ENCODE results near the gene RNASEH2A. TPM values are rescaled to one million over a fixed set of nuclear protein-coding genes. Genes with fewer than 3 reads are reported as not detected.

Gene RNASEH2A
- 13.7 and 37.2 TPM in 2 replicates for total RNA-seq (ENCODE audit: low replicate concordance)
- long read RNA-seq, transcript RNASEH2A-201 (8 exons, 2,753 nt): major isoform, 30 of 35 reads
- long read RNA-seq, partial matches to known transcripts: 0 of 35 reads
- long read RNA-seq, other reads (novel, unspliced or antisense): 2 of 35 reads

DNA sequence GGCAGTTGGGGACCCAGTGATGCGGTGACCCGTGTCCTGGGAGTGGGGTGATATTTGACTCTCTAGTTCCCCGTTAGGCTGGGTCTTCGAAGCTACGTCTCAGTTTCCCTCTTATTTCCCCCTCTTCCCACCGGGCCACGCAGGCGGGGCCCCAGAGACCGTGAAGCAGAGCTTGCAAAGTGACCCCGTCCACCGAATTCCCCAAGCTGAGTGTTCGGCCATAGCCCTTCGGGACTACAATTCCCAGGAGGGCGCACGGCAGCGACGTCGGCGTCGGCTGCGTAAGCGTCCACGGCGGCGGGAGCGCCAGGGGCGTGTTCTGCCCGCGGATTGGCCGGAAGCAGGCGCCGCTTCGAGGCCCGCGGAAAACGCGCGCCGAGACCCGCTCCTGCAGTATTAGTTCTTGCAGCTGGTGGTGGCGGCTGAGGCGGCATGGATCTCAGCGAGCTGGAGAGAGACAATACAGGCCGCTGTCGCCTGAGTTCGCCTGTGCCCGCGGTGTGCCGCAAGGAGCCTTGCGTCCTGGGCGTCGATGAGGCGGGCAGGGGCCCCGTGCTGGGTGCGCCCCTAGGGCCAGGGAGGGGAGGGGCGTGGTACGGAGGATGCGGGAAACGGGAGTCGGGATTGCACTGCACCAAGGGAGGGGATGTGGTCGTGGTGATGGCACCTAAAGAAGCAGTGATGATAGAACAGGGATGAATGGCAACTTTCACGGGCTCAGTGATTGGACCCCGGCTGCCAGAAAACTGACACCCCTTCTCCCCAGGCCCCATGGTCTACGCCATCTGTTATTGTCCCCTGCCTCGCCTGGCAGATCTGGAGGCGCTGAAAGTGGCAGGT is at the start of gene RNASEH2A:
Gene RNASEH2A (plus strand): TSS at position 343 of the 840 bp plus-strand sequence. CDS start 90 bp downstream, at position 433.
- H3K36me3 Mint-ChIP-seq: peaks cover 5% of the 10 kb centered on the region
- H3K9me3 Mint-ChIP-seq: no peaks in the 10 kb centered on the region
- peak within 1 kb of the TSS; percentile 88 for H3K27ac Mint-ChIP-seq
- H3K4me1 Mint-ChIP-seq (ENCODE audit: unreplicated experiment): peaks cover 15% of the 10 kb centered on the region
- TF ChIP-seq, protein P1, sequence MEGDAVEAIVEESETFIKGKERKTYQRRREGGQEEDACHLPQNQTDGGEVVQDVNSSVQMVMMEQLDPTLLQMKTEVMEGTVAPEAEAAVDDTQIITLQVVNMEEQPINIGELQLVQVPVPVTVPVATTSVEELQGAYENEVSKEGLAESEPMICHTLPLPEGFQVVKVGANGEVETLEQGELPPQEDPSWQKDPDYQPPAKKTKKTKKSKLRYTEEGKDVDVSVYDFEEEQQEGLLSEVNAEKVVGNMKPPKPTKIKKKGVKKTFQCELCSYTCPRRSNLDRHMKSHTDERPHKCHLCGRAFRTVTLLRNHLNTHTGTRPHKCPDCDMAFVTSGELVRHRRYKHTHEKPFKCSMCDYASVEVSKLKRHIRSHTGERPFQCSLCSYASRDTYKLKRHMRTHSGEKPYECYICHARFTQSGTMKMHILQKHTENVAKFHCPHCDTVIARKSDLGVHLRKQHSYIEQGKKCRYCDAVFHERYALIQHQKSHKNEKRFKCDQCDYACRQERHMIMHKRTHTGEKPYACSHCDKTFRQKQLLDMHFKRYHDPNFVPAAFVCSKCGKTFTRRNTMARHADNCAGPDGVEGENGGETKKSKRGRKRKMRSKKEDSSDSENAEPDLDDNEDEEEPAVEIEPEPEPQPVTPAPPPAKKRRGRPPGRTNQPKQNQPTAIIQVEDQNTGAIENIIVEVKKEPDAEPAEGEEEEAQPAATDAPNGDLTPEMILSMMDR (conservative IDR thresholded peaks at IDR 0.05): peak; percentile 24
- peaks cover 3% of the 10 kb centered on the region for H3K27me3 Mint-ChIP-seq
- DNase-seq (ENCODE audit: extremely low spot score, unreplicated experiment): peak; percentile 92
- peak within 1 kb of the TSS; percentile 96 for H3K4me3 Mint-ChIP-seq

DNA sequence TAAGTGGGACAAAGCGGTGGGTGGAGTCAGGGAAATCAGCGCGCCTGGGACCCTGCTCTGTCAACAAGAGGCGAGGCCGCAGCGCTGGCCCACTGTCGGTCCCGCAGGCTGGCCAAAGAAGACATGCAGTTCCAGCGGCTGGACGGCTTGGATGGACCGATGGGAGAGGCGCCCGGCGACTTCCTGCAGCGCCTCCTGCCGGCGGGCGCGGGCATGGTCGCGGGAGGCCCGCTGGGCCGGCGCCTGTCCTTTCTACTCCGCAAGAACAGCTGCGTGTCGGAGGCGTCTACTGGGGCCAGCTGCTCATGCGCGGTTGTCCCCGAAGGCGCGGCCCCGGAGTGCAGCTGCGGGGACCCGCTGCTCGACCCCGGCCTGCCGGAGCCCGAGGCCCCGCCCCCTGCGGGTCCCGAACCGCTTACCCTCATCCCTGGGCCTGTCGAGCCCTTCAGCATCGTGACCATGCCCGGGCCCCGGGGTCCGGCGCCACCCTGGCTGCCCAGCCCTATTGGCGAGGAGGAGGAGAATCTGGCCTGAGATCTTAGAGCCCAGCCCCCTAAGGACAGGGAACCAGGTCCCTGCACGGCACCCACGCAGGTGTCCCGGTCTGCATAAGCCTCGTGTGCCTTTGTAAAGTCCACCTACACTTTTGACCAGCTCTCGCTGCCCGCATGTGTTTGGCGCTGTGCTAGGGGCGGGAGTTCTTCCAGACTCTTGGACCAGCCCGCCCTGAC is 48.7 kb upstream of the RNASEH2A start:
- Mint-ChIP-seq H3K4me1 (ENCODE audit: unreplicated experiment) (peaks cover 4% of the 10 kb centered on the region), H3K9me3 (no peaks in the 10 kb centered on the region), H3K4me3 (peak overlapping the region; percentile 75), H3K36me3 (peaks cover 4% of the 10 kb centered on the region), H3K27ac (no peak overlapping the region), H3K27me3 (peaks cover 14% of the 10 kb centered on the region)
- DNase-seq (ENCODE audit: extremely low spot score, unreplicated experiment): peak; percentile 88
- TF ChIP-seq, protein P1 (conservative IDR thresholded peaks at IDR 0.05): peak; percentile 100

DNA sequence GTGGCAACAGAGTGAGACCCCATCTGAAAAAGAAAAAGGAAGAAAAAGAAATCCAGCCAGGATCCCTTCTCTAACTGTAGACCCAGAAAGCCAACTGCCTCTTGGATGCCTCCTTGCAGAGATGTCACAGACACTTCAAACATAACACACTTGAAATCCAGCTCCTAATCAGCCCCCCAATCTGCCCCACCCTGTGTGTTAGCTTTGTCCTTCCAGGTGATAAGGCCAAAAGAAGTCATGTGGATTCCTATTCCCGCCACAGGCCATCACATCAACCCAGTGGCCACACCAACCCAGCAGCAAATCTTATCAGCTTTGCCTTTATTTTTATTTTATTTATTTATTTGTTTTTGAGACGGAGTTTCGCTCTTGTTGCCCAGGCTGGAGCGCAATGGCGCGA is 46.7 kb upstream of the RNASEH2A start:
- peaks cover 4% of the 10 kb centered on the region for H3K4me1 Mint-ChIP-seq (ENCODE audit: unreplicated experiment)
- H3K27ac Mint-ChIP-seq: no peak overlapping the region
- peaks cover 4% of the 10 kb centered on the region for H3K36me3 Mint-ChIP-seq
- DNase-seq (ENCODE audit: extremely low spot score, unreplicated experiment): no peak
- no peaks in the 10 kb centered on the region for H3K9me3 Mint-ChIP-seq
- H3K27me3 Mint-ChIP-seq: peaks cover 6% of the 10 kb centered on the region
- H3K4me3 Mint-ChIP-seq: no peak overlapping the region
- TF ChIP-seq, protein P1 (conservative IDR thresholded peaks at IDR 0.05): no peak

DNA sequence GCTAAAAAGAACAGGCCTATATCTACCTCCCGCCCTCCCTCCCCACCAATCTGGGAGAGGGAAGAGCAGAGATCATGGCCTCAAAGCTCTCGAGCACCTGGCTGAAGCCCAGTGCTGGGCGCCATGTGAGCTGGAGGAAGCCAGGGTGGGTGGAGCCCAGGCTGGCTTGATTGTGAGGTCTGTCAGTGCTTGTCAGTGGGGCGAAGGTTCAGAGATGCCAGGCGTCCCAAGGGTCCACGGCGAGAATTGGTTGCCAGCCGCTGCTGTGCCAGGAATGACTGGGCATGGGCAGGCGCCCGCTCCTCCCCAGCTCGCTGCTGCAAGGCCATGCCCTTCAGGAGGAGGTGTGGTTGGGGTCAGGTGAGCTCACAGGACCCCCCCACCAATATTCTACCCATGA is 43.3 kb upstream of the RNASEH2A start:
- Mint-ChIP-seq H3K27me3 (no peaks in the 10 kb centered on the region), H3K4me3 (no peak overlapping the region), H3K9me3 (no peaks in the 10 kb centered on the region), H3K27ac (no peak overlapping the region), H3K4me1 (ENCODE audit: unreplicated experiment) (peaks cover 4% of the 10 kb centered on the region), H3K36me3 (peaks cover 4% of the 10 kb centered on the region)
- TF ChIP-seq, protein P1 (conservative IDR thresholded peaks at IDR 0.05): no peak
- no peak for DNase-seq (ENCODE audit: extremely low spot score, unreplicated experiment)

DNA sequence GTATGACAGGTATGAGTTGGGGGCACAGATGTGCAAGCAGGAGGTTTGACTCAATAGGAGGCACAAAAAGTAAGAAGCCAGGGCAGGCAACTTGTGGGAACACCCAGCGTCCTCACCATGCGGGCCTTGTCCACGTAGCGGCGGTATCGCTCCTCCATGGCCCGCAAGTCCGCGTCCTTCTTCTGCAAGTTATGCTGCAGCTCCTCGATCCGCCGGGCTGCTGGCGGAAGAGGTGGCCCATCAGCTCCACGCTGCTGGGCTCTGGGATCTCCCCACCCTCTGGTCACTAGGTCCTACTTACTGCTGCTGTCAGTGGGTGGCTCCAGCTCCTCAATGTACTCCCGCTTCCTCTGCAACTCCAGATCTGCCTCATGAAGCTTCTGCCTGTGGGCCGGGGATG is 41.7 kb upstream of the RNASEH2A start:
- no peaks in the 10 kb centered on the region for H3K27me3 Mint-ChIP-seq
- no peak overlapping the region for H3K4me3 Mint-ChIP-seq
- H3K9me3 Mint-ChIP-seq: no peaks in the 10 kb centered on the region
- peaks cover 4% of the 10 kb centered on the region for H3K4me1 Mint-ChIP-seq (ENCODE audit: unreplicated experiment)
- no peak for DNase-seq (ENCODE audit: extremely low spot score, unreplicated experiment)
- peaks cover 4% of the 10 kb centered on the region for H3K36me3 Mint-ChIP-seq
- H3K27ac Mint-ChIP-seq: no peak overlapping the region
- TF ChIP-seq, protein P1 (conservative IDR thresholded peaks at IDR 0.05): no peak
